Ascending aorta (tissue), 2 donors: ENCODE data around the gene FSCN2. TPM values are rescaled to one million over a fixed set of nuclear protein-coding genes. Genes with fewer than 3 reads are reported as not detected.

ENCODE experiments used
- DNase-seq, 2 donors: peaks; one replicate each; pipeline ENCODE4 v3.0.0-alpha.2; 2019; ENCODE audit warnings: low spot score in 2 of 2
- H3K27ac ChIP-seq, 2 donors: fragments of 200-600 bp; sonication (generic); one replicate each; pipeline ENCODE4 v1.5.1; 2016 to 2017; ENCODE audit warnings: mild to moderate bottlenecking in 1 of 2
- H3K27me3 ChIP-seq: fragments of 200-600 bp; sonication (generic); one replicate; pipeline ENCODE4 v1.5.1; 2017
- H3K36me3 ChIP-seq, 2 donors: fragments of 200-600 bp; sonication (generic); one replicate each; pipeline ENCODE4 v1.5.1; 2016
- H3K4me1 ChIP-seq, 2 donors: fragments of 200-600 bp; sonication (generic); one replicate each; pipeline ENCODE4 v1.5.1; 2016 to 2017; ENCODE audit warnings: mild to moderate bottlenecking in 1 of 2
- H3K4me3 ChIP-seq, 2 donors: fragments of 200-600 bp; sonication (generic); one replicate each; pipeline ENCODE4 v1.5.1; 2016 to 2017; ENCODE audit warnings: mild to moderate bottlenecking in 1 of 2
- H3K9me3 ChIP-seq, 2 donors: fragments of 200-600 bp; sonication (generic); one replicate each; pipeline ENCODE4 v1.5.1; 2016
- CTCF ChIP-seq, 3 experiments: fragments of 200-600 bp in 2 of 3; fragments of 450-650 bp in 1 of 3; sonication (generic) in 2 of 3; IDR thresholded peaks; one replicate each; pipeline ENCODE4 v1.5.1; 2016 to 2019; ENCODE audit warnings: antibody characterized with exemption in 3 of 3, mild to moderate bottlenecking in 1 of 3, moderate library complexity in 1 of 3
- intact Hi-C: fragments of 100-400 bp; cut with DNase I; formaldehyde crosslinking; loops from one replicate; pipeline ENCODE4 v1.15.1; 2023
- total RNA-seq: library from RNA; depleted of rRNA; stranded (reverse); fragments of >200 nt; gene quantifications from one replicate; pipeline ENCODE4 v1.1.0, GENCODE V29; 2016

The FSCN2 gene
- total RNA-seq, 1 donor from 2014 or later: not detected

GRCh38 chr17:81515530-81516041, 12.6 kb upstream of the FSCN2 start:
- no peaks in the 10 kb centered on the region for H3K9me3 ChIP-seq
- no peaks in the 10 kb centered on the region for H3K27me3 ChIP-seq
- no peak for TF ChIP-seq CTCF (IDR thresholded peaks at IDR 0.05)
- H3K36me3 ChIP-seq: peaks cover 14 to 19% of the 10 kb centered on the region in 2 donors
- peak overlapping the region; percentile 81 to 96 for H3K4me3 ChIP-seq
- intact Hi-C loops: loop anchor here (2.0 to 10.0 kb wide), 3 partner anchors 37 to 349 kb away; partner anchors contain the start of genes FAAP100 and P4HB
- peak overlapping the region; percentile 95 to 100 for H3K27ac ChIP-seq
- DNase-seq: no peak
- H3K4me1 ChIP-seq: peaks cover 14 to 35% of the 10 kb centered on the region in 2 donors

- Histone ChIP-seq H3K27me3 (no peaks in the 10 kb centered on the region), H3K9me3 (no peaks in the 10 kb centered on the region), H3K36me3 (peaks cover 5 to 11% of the 10 kb centered on the region in 2 donors), H3K27ac (peak overlapping the region; percentile 95 to 100), H3K4me1 (peaks cover 14 to 35% of the 10 kb centered on the region in 2 donors), H3K4me3 (peak overlapping the region; percentile 81 to 96)
- TF ChIP-seq CTCF (IDR thresholded peaks at IDR 0.05): no peak
- DNase-seq: no peak
- intact Hi-C loops: loop anchor here (10.0 kb wide), 1 partner anchor 348 kb away; the partner anchor contains the start of gene P4HB
These were observed 11.7 kb upstream of the FSCN2 start for GRCh38 chr17:81516439-81516838.

GRCh38 chr17:81517009-81517338, 11.2 kb upstream of the FSCN2 start:
- DNase-seq: no peak
- peak overlapping the region; percentile 95 to 100 for H3K27ac ChIP-seq
- intact Hi-C loops: loop anchor here (10.0 kb wide), 1 partner anchor 348 kb away; the partner anchor contains the start of gene P4HB

GRCh38 chr17:81517339-81518112, 10.7 kb upstream of the FSCN2 start:
- intact Hi-C loops: loop anchor here (2.0 to 10.0 kb wide), 2 partner anchors 83 to 347 kb away; partner anchors contain the start of gene P4HB
- H3K36me3 ChIP-seq: no peaks in the 10 kb centered on the region
- no peak for DNase-seq
- peak overlapping the region; percentile 95 to 100 for H3K27ac ChIP-seq
- H3K9me3 ChIP-seq: no peaks in the 10 kb centered on the region
- H3K4me1 ChIP-seq: peaks cover 14 to 35% of the 10 kb centered on the region in 2 donors
- no peaks in the 10 kb centered on the region for H3K27me3 ChIP-seq
- H3K4me3 ChIP-seq: peak overlapping the region; percentile 81 to 96
- TF ChIP-seq CTCF (IDR thresholded peaks at IDR 0.05): no peak

More at GRCh38 chr17:81517009-81517338, 11.2 kb upstream of the FSCN2 start:
- Histone ChIP-seq H3K9me3 (no peaks in the 10 kb centered on the region), H3K4me3 (peak overlapping the region; percentile 81 to 96), H3K36me3 (peaks cover 1 to 5% of the 10 kb centered on the region in 2 donors), H3K27me3 (no peaks in the 10 kb centered on the region), H3K4me1 (peaks cover 14 to 35% of the 10 kb centered on the region in 2 donors)
- no peak for TF ChIP-seq CTCF (IDR thresholded peaks at IDR 0.05)

- DNase-seq: no peak
- intact Hi-C loops: loop anchor here (2.0 to 10.0 kb wide), 2 partner anchors 83 to 347 kb away; partner anchors contain the start of gene P4HB
- Histone ChIP-seq H3K27me3 (no peaks in the 10 kb centered on the region), H3K27ac (peak overlapping the region; percentile 95 to 100), H3K9me3 (no peaks in the 10 kb centered on the region), H3K4me3 (peak overlapping the region; percentile 65 to 96), H3K36me3 (no peaks in the 10 kb centered on the region), H3K4me1 (peaks cover 18 to 39% of the 10 kb centered on the region in 2 donors)
- TF ChIP-seq CTCF (IDR thresholded peaks at IDR 0.05): no peak
These were observed 9.9 kb upstream of the FSCN2 start for GRCh38 chr17:81518113-81518784.
